ENCODE results near the gene MANBA. TPM values are rescaled to one million over a fixed set of nuclear protein-coding genes. Genes with fewer than 3 reads are reported as not detected.

The MANBA gene
- total and polyA plus RNA-seq, 2 of the 13 experiments (the other 11 are each of a cell fraction or from before 2014, with no cell fraction given) = 11.7 to 33.3 TPM

DNA sequence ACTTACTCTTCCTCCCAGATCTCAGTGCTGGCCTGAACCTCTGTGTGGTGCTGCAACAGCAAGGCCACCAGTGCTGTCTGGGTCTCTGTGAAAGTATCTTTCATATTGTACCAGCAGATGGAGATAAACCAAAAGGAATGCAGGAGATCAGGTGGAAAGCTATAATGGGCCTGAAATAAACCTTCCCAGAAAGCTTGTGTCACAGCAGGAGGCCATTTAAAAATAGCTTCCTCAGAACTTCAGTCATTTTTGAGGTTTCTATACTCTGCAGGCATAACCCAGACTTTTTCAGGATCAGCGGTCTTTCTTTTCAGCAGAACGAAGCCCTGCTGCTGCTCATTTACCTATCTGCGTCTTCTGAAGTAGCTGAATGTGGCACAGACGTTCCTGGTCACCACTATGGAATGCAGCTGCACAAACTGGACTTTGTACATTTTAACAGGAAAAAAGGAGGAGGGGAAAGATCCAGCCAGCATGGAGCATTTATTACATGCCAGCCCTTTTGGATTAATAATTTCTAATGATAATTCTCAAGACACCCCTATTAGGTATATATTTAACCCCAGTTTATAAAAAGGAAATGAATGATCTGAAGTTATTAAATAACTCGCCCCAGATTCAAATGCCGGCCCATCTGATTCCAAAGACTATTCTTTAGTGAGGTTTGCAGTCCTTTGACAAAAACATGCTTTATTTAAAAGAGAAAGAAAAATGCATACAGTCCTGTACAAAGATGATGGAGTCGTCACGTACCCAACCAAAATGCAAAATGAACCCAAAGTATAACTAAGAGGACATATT lies 139.9 kb downstream of the MANBA start (continued):
- TF ChIP-seq NFE2 (CRISPR knock-in tag; IDR thresholded peaks at IDR 0.05) = no peak
- TF ChIP-seq ATAD3A (CRISPR knock-in tag; IDR thresholded peaks at IDR 0.05) = no peak
- TF ChIP-seq SIN3A (IDR thresholded peaks at IDR 0.05; ENCODE audit: borderline replicate concordance, low read depth, low read length) = peak; percentile 16; the same call in 1 of the 2 replicates
- no peak for TF ChIP-seq ZNF569 (CRISPR knock-in tag; IDR thresholded peaks at IDR 0.05; ENCODE audit: borderline replicate concordance)
- no peak for TF ChIP-seq GTF3A (CRISPR knock-in tag; conservative IDR thresholded peaks at IDR 0.05)
- no peak for TF ChIP-seq ARNT (IDR thresholded peaks at IDR 0.05)
- no peak for TF ChIP-seq ZNF383 (CRISPR knock-in tag; IDR thresholded peaks at IDR 0.05; ENCODE audit: borderline replicate concordance)
- TF ChIP-seq ZSCAN29 (CRISPR knock-in tag; conservative IDR thresholded peaks at IDR 0.05) = peak; percentile 53; the same call in 1 of the 2 replicates
- TF ChIP-seq, protein P1, sequence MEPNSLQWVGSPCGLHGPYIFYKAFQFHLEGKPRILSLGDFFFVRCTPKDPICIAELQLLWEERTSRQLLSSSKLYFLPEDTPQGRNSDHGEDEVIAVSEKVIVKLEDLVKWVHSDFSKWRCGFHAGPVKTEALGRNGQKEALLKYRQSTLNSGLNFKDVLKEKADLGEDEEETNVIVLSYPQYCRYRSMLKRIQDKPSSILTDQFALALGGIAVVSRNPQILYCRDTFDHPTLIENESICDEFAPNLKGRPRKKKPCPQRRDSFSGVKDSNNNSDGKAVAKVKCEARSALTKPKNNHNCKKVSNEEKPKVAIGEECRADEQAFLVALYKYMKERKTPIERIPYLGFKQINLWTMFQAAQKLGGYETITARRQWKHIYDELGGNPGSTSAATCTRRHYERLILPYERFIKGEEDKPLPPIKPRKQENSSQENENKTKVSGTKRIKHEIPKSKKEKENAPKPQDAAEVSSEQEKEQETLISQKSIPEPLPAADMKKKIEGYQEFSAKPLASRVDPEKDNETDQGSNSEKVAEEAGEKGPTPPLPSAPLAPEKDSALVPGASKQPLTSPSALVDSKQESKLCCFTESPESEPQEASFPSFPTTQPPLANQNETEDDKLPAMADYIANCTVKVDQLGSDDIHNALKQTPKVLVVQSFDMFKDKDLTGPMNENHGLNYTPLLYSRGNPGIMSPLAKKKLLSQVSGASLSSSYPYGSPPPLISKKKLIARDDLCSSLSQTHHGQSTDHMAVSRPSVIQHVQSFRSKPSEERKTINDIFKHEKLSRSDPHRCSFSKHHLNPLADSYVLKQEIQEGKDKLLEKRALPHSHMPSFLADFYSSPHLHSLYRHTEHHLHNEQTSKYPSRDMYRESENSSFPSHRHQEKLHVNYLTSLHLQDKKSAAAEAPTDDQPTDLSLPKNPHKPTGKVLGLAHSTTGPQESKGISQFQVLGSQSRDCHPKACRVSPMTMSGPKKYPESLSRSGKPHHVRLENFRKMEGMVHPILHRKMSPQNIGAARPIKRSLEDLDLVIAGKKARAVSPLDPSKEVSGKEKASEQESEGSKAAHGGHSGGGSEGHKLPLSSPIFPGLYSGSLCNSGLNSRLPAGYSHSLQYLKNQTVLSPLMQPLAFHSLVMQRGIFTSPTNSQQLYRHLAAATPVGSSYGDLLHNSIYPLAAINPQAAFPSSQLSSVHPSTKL (CRISPR knock-in tag; IDR thresholded peaks at IDR 0.05) = peak; percentile 82
- TF ChIP-seq ZNF33B (CRISPR knock-in tag; IDR thresholded peaks at IDR 0.05) = no peak
- TF ChIP-seq NFYB (CRISPR knock-in tag; IDR thresholded peaks at IDR 0.05) = no peak
- TF ChIP-seq ZNF260 (CRISPR knock-in tag; IDR thresholded peaks at IDR 0.05; ENCODE audit: borderline replicate concordance, low read depth) = no peak
- TF ChIP-seq ZNF12 (CRISPR knock-in tag; IDR thresholded peaks at IDR 0.05) = peak; percentile 76; the same call in 1 of the 2 replicates
- TF ChIP-seq EED (CRISPR knock-in tag; IDR thresholded peaks at IDR 0.05) = no peak
- TF ChIP-seq ZBTB38 (CRISPR knock-in tag; IDR thresholded peaks at IDR 0.05) = no peak
- no peak for TF ChIP-seq ZIK1 (CRISPR knock-in tag; IDR thresholded peaks at IDR 0.05; ENCODE audit: borderline replicate concordance, low read depth)
- TF ChIP-seq, protein P2, sequence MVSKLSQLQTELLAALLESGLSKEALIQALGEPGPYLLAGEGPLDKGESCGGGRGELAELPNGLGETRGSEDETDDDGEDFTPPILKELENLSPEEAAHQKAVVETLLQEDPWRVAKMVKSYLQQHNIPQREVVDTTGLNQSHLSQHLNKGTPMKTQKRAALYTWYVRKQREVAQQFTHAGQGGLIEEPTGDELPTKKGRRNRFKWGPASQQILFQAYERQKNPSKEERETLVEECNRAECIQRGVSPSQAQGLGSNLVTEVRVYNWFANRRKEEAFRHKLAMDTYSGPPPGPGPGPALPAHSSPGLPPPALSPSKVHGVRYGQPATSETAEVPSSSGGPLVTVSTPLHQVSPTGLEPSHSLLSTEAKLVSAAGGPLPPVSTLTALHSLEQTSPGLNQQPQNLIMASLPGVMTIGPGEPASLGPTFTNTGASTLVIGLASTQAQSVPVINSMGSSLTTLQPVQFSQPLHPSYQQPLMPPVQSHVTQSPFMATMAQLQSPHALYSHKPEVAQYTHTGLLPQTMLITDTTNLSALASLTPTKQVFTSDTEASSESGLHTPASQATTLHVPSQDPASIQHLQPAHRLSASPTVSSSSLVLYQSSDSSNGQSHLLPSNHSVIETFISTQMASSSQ (IDR thresholded peaks at IDR 0.05; ENCODE audit: low read depth) = 0 out of 2 replicates have a peak, but pooled peaks have one; percentile 11
- TF ChIP-seq, protein P2 (CRISPR knock-in tag; IDR thresholded peaks at IDR 0.05; ENCODE audit: borderline replicate concordance) = peak; percentile 40; the same call in 1 of the 2 replicates
- TF ChIP-seq MED13 (CRISPR knock-in tag; IDR thresholded peaks at IDR 0.05) = no peak
- TF ChIP-seq MIXL1 (CRISPR knock-in tag; IDR thresholded peaks at IDR 0.05) = peak; percentile 20; the same call in 1 of the 2 replicates
- TF ChIP-seq ZNF589 (CRISPR knock-in tag; conservative IDR thresholded peaks at IDR 0.05) = no peak
- TF ChIP-seq BORCS8-MEF2B (CRISPR knock-in tag; IDR thresholded peaks at IDR 0.05) = no peak
- TF ChIP-seq REPIN1 (CRISPR knock-in tag; IDR thresholded peaks at IDR 0.05; ENCODE audit: borderline replicate concordance, low read depth) = peak; percentile 73
- TF ChIP-seq ZNF678 (CRISPR knock-in tag; IDR thresholded peaks at IDR 0.05) = no peak
